Osteocyte (in vitro differentiated cells): ENCODE data around the gene PRDM12. TPM values are rescaled to one million over a fixed set of nuclear protein-coding genes. Genes with fewer than 3 reads are reported as not detected.

Source experiments
- DNase-seq: peaks from one replicate; pipeline ENCODE4 v3.0.0; 2021; ENCODE audit warnings: mixed read lengths; ENCODE audit not compliant: unreplicated experiment; ENCODE audit errors: extremely low spot score
- H3K27ac Mint-ChIP-seq: one replicate; pipeline ENCODE4 v1.8.0; 2021; ENCODE audit warnings: mild to moderate bottlenecking, mixed read lengths; ENCODE audit not compliant: unreplicated experiment
- H3K27me3 Mint-ChIP-seq: one replicate; pipeline ENCODE4 v1.8.0; 2021; ENCODE audit warnings: mixed read lengths; ENCODE audit not compliant: unreplicated experiment
- H3K36me3 Mint-ChIP-seq: one replicate; pipeline ENCODE4 v1.8.0; 2021; ENCODE audit warnings: mixed read lengths; ENCODE audit not compliant: unreplicated experiment
- H3K4me1 Mint-ChIP-seq: one replicate; pipeline ENCODE4 v1.8.0; 2021; ENCODE audit warnings: mixed read lengths; ENCODE audit not compliant: unreplicated experiment
- H3K4me3 Mint-ChIP-seq: one replicate; pipeline ENCODE4 v1.8.0; 2021; ENCODE audit warnings: mild to moderate bottlenecking, moderate library complexity, mixed read lengths; ENCODE audit not compliant: unreplicated experiment
- H3K9me3 Mint-ChIP-seq: one replicate; pipeline ENCODE4 v1.8.0; 2021; ENCODE audit warnings: mixed read lengths; ENCODE audit not compliant: unreplicated experiment
- total RNA-seq: library from RNA; stranded (reverse); gene quantifications from 2 replicates; pipeline ENCODE4 v1.2.1, GENCODE V29; 2021
- TF ChIP-seq, protein P1 (sequence below): fragments of 200-600 bp; sonication (generic); IDR thresholded peaks from 2 replicates; pipeline ENCODE4 v1.5.0; 2021; ENCODE audit warnings: antibody characterized with exemption, mild to moderate bottlenecking, moderate library complexity

The PRDM12 gene
- total RNA-seq, 1 donor from 2014 or later: not detected

DNA sequence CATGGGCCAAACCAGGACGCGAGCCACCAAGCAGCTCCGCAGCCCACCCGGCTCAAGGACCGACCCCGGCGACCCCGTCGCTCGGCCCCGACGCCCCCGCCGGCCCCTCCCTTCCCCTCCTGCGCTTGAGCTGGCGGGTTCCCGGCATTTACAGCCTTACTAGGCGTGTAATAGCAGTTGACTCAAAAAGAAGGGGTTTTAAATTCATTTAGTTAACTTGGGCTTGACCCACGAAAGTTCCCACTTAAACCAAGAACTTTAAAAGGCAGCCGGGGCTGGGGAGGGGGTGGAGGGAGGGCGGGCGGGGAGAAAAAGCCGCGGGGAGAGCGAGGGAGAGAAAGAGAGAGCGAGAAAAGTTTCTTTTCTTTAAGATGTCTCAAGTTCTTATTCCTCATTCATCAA lies 636 bp downstream of the PRDM12 start:
- DNase-seq: no peak
- Mint-ChIP-seq H3K4me1 (peaks cover 30% of the 10 kb centered on the region), H3K27ac (no peak overlapping the region), H3K36me3 (no peaks in the 10 kb centered on the region), H3K4me3 (no peak overlapping the region), H3K9me3 (no peaks in the 10 kb centered on the region), H3K27me3 (peaks cover 66% of the 10 kb centered on the region)
- TF ChIP-seq, protein P1, sequence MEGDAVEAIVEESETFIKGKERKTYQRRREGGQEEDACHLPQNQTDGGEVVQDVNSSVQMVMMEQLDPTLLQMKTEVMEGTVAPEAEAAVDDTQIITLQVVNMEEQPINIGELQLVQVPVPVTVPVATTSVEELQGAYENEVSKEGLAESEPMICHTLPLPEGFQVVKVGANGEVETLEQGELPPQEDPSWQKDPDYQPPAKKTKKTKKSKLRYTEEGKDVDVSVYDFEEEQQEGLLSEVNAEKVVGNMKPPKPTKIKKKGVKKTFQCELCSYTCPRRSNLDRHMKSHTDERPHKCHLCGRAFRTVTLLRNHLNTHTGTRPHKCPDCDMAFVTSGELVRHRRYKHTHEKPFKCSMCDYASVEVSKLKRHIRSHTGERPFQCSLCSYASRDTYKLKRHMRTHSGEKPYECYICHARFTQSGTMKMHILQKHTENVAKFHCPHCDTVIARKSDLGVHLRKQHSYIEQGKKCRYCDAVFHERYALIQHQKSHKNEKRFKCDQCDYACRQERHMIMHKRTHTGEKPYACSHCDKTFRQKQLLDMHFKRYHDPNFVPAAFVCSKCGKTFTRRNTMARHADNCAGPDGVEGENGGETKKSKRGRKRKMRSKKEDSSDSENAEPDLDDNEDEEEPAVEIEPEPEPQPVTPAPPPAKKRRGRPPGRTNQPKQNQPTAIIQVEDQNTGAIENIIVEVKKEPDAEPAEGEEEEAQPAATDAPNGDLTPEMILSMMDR: no peak

DNA sequence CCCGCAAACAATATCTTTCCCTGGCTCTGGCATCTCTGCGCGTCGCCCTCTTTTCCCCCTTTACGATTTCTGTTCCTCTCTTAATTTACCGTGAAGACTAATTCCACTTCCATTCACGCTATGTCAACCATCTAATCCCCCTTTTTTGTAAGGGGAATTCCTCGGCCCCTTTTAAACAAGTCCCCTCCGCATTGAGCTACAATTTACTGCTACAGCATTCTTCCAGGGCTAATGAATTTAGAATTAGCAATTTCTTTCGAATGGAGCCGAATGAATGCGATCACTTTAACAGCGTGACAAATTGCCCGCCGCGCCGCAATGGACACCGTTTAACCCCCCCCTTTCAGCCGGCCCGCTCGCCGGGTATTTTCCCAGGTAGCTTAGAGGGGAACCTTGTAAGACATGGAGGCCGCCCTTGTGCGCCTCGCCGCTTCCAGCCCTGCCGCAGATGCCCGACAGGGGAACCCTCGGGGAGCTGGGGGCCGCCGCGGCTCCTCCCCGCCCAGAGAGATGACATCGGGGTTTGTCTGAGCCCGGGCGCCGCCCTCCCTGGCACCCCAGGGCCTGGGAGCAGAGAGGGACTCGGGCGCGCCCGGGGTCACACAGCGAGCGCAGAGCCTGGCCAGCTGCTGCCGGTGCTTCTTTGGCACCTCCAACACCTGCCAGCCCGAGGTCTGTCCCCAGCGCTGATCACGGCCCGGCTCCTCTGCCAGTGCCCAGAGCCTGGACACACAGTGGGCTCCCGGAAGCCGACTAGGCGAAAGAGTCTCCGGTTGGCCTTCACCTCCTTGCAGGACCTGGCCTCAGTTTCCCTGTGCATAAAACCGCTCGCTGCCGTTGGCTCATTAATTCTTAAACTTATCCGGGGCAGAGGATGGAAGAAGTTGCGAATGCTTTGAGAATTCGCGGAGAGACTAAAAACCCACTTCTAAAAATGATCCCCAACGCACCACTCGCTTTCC lies 1.3 kb downstream of the PRDM12 start:
- peaks cover 64% of the 10 kb centered on the region for H3K27me3 Mint-ChIP-seq

GRCh38 chr9:130666393-130667119 lies 2.2 kb downstream of the PRDM12 start:
- no peaks in the 10 kb centered on the region for H3K36me3 Mint-ChIP-seq
- H3K4me1 Mint-ChIP-seq: peaks cover 25% of the 10 kb centered on the region
- H3K27me3 Mint-ChIP-seq: peaks cover 59% of the 10 kb centered on the region
- DNase-seq: no peak
- TF ChIP-seq, protein P1: no peak
- H3K4me3 Mint-ChIP-seq: no peak overlapping the region
- H3K27ac Mint-ChIP-seq: no peak overlapping the region
- no peaks in the 10 kb centered on the region for H3K9me3 Mint-ChIP-seq

More for the DNA sequence above, 1.3 kb downstream of the PRDM12 start:
- no peaks in the 10 kb centered on the region for H3K9me3 Mint-ChIP-seq
- H3K4me3 Mint-ChIP-seq: peak overlapping the region; percentile 40
- H3K36me3 Mint-ChIP-seq: no peaks in the 10 kb centered on the region
- TF ChIP-seq, protein P1: no peak
- DNase-seq: no peak
- H3K4me1 Mint-ChIP-seq: peaks cover 28% of the 10 kb centered on the region
- H3K27ac Mint-ChIP-seq: no peak overlapping the region

DNA sequence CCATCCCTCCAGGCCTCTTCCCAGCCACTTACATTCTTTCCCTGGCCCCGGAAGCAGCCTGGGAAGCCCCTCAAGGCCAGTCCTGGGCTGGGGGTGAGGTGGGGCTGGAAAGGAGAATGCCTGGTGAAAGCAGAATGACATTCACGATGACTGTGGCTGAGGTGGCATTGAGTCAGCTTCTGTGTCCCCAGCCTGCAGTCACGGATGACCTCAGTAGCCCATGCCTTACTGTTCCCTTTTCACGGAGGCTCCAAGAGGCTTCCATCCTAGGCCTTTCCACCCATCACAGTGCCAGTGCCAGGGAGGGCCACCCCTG lies 2.7 kb downstream of the PRDM12 start:
- Mint-ChIP-seq H3K27ac (no peak overlapping the region), H3K4me3 (no peak overlapping the region), H3K27me3 (peaks cover 54% of the 10 kb centered on the region), H3K4me1 (peaks cover 23% of the 10 kb centered on the region), H3K36me3 (no peaks in the 10 kb centered on the region), H3K9me3 (no peaks in the 10 kb centered on the region)
- no peak for DNase-seq
- TF ChIP-seq, protein P1: no peak

DNA sequence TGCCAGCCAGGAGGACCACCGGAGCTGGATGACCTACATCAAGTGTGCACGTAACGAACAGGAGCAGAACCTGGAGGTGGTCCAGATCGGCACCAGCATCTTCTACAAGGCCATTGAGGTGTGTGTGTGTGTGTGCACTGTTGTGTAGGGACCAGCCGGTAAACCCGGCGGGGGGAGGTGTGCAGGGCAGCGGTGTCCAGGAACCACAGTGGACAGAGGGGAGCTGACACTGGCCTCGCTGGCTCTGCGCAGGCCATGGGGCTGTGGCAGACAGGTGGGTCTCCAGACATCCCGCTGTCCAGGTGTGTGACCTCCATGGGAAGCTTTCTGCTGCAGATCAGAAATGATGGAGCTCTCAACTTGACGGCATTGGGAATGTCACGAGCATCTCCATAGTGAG lies 3.8 kb downstream of the PRDM12 start:
- H3K27ac Mint-ChIP-seq: no peak overlapping the region
- peaks cover 27% of the 10 kb centered on the region for H3K4me1 Mint-ChIP-seq
- no peaks in the 10 kb centered on the region for H3K9me3 Mint-ChIP-seq
- H3K36me3 Mint-ChIP-seq: no peaks in the 10 kb centered on the region
- no peak overlapping the region for H3K4me3 Mint-ChIP-seq
- DNase-seq: no peak
- peaks cover 42% of the 10 kb centered on the region for H3K27me3 Mint-ChIP-seq
- TF ChIP-seq, protein P1: no peak
